Activated naive CD4-positive, alpha-beta T cell treated with anti-CD3 and anti-CD28 coated beads, Interleukin-2, amount 10 ng/mL, durations not matched to agents 7 days and 5 days (primary cell): ENCODE results near the gene PSD4.

ENCODE experiments used
- CTCF ChIA-PET: fragments of 350-600 bp; sonication (Branson Sonifier 250); formaldehyde crosslinking; loops from one replicate; lab custom pipeline; 2021; ENCODE audit warnings: antibody characterized with exemption; lab: Charles Lee
- DNase-seq: peaks from one replicate; pipeline ENCODE4 v3.0.0-alpha.2; 2020
- H3K27ac Mint-ChIP-seq: one replicate; pipeline ENCODE4 v1.8.0; 2021; ENCODE audit warnings: mild to moderate bottlenecking, moderate library complexity, mixed read lengths
- H3K27me3 Mint-ChIP-seq: one replicate; pipeline ENCODE4 v1.8.0; 2021; ENCODE audit warnings: mild to moderate bottlenecking, mixed read lengths
- H3K36me3 Mint-ChIP-seq: one replicate; pipeline ENCODE4 v1.8.0; 2021; ENCODE audit warnings: mixed read lengths
- H3K4me1 Mint-ChIP-seq: one replicate; pipeline ENCODE4 v1.8.0; 2021; ENCODE audit warnings: mixed read lengths
- H3K4me3 Mint-ChIP-seq: one replicate; pipeline ENCODE4 v1.8.0; 2021; ENCODE audit warnings: mild to moderate bottlenecking, moderate library complexity, mixed read lengths
- H3K9me3 Mint-ChIP-seq: one replicate; pipeline ENCODE4 v1.8.0; 2021; ENCODE audit warnings: mixed read lengths

PSD4 gene

GRCh38 chr2:113173542-113174375 is at the start of gene PSD4:
PSD4 (plus strand) TSS chr2:113173971; CDS start chr2:113182457, 8,486 bp downstream.
- Mint-ChIP-seq H3K27ac (peak within 1 kb of the TSS; percentile 88), H3K27me3 (no peaks in the 10 kb centered on the region), H3K4me1 (peaks cover 76% of the 10 kb centered on the region), H3K9me3 (peaks cover 4% of the 10 kb centered on the region), H3K4me3 (peak within 1 kb of the TSS; percentile 86), H3K36me3 (peaks cover 54% of the 10 kb centered on the region)
- CTCF ChIA-PET: interaction anchor here (0.8 to 14.1 kb wide), 11 partner anchors 9 to 94 kb away, joined by 3 to 220 read pairs (median 8); no protein-coding TSS in a partner anchor
- peak; percentile 96 for DNase-seq

- no peaks in the 10 kb centered on the region for H3K9me3 Mint-ChIP-seq
- no peaks in the 10 kb centered on the region for H3K36me3 Mint-ChIP-seq
- peaks cover 43% of the 10 kb centered on the region for H3K27me3 Mint-ChIP-seq
- no peak for DNase-seq
- CTCF ChIA-PET: interaction anchor here (1.0 to 1.7 kb wide), 2 partner anchors 9 to 13 kb away, joined by 3 to 6 read pairs; no protein-coding TSS in a partner anchor
- no peak overlapping the region for H3K4me3 Mint-ChIP-seq
- peaks cover 14% of the 10 kb centered on the region for H3K4me1 Mint-ChIP-seq
- H3K27ac Mint-ChIP-seq: no peak overlapping the region
Measured at GRCh38 chr2:113124181-113124961, 49.4 kb upstream of the PSD4 start.

- Mint-ChIP-seq H3K27me3 (peaks cover 38% of the 10 kb centered on the region), H3K27ac (no peak overlapping the region), H3K36me3 (no peaks in the 10 kb centered on the region), H3K9me3 (no peaks in the 10 kb centered on the region), H3K4me1 (peaks cover 14% of the 10 kb centered on the region), H3K4me3 (no peak overlapping the region)
- CTCF ChIA-PET: interaction anchor here (0.8 to 1.7 kb wide), 4 partner anchors 12 to 52 kb away, joined by 3 to 6 read pairs (median 3); no protein-coding TSS in a partner anchor
- DNase-seq: no peak
Measured at GRCh38 chr2:113124984-113125855, 48.6 kb upstream of the PSD4 start.

- DNase-seq: no peak
- Mint-ChIP-seq H3K4me1 (peaks cover 14% of the 10 kb centered on the region), H3K27me3 (peaks cover 34% of the 10 kb centered on the region), H3K36me3 (no peaks in the 10 kb centered on the region), H3K9me3 (no peaks in the 10 kb centered on the region), H3K4me3 (no peak within 1 kb of the TSS), H3K27ac (no peak within 1 kb of the TSS)
- CTCF ChIA-PET: interaction anchor here (1.0 to 1.8 kb wide), 4 partner anchors 11 to 53 kb away, joined by 3 to 4 read pairs (median 3); no protein-coding TSS in a partner anchor
Measured at GRCh38 chr2:113126845-113127645, 46.7 kb upstream of the PSD4 start, which contains the start of gene IL1RN. IL1RN (plus strand) TSS chr2:113127598; CDS start chr2:113127625, 27 bp downstream.

- no peak overlapping the region for H3K27ac Mint-ChIP-seq
- H3K9me3 Mint-ChIP-seq: no peaks in the 10 kb centered on the region
- CTCF ChIA-PET: interaction anchor here (1.0 to 3.7 kb wide), 5 partner anchors 9 to 48 kb away, joined by 3 to 16 read pairs (median 4); no protein-coding TSS in a partner anchor
- peaks cover 31% of the 10 kb centered on the region for H3K27me3 Mint-ChIP-seq
- no peak for DNase-seq
- H3K36me3 Mint-ChIP-seq: no peaks in the 10 kb centered on the region
- peaks cover 14% of the 10 kb centered on the region for H3K4me1 Mint-ChIP-seq
- H3K4me3 Mint-ChIP-seq: no peak overlapping the region
Measured at GRCh38 chr2:113127646-113128570, 45.9 kb upstream of the PSD4 start.

- Mint-ChIP-seq H3K27ac (no peak overlapping the region), H3K36me3 (no peaks in the 10 kb centered on the region), H3K4me3 (no peak overlapping the region), H3K9me3 (no peaks in the 10 kb centered on the region), H3K4me1 (peaks cover 12% of the 10 kb centered on the region), H3K27me3 (peaks cover 21% of the 10 kb centered on the region)
- CTCF ChIA-PET: interaction anchor here (0.9 to 3.7 kb wide), 4 partner anchors 7 to 69 kb away, joined by 3 to 16 read pairs (median 7); no protein-coding TSS in a partner anchor
- DNase-seq: no peak
Measured at GRCh38 chr2:113129519-113130078, 44.2 kb upstream of the PSD4 start.

GRCh38 chr2:113131352-113132185 is 42.2 kb upstream of the PSD4 start:
- no peak for DNase-seq
- H3K36me3 Mint-ChIP-seq: no peaks in the 10 kb centered on the region
- H3K9me3 Mint-ChIP-seq: no peaks in the 10 kb centered on the region
- H3K4me3 Mint-ChIP-seq: no peak overlapping the region
- peaks cover 8% of the 10 kb centered on the region for H3K27me3 Mint-ChIP-seq
- H3K4me1 Mint-ChIP-seq: peaks cover 10% of the 10 kb centered on the region
- no peak overlapping the region for H3K27ac Mint-ChIP-seq
- CTCF ChIA-PET: interaction anchor here (0.7 to 11.7 kb wide), 3 partner anchors 51 to 71 kb away, joined by 3 to 226 read pairs (median 16); no protein-coding TSS in a partner anchor

- H3K36me3 Mint-ChIP-seq: no peaks in the 10 kb centered on the region
- H3K4me3 Mint-ChIP-seq: no peak overlapping the region
- H3K4me1 Mint-ChIP-seq: peaks cover 14% of the 10 kb centered on the region
- CTCF ChIA-PET: interaction anchor here (0.6 to 11.7 kb wide), 3 partner anchors 34 to 105 kb away, joined by 3 to 226 read pairs (median 3); no protein-coding TSS in a partner anchor
- no peaks in the 10 kb centered on the region for H3K9me3 Mint-ChIP-seq
- peaks cover 8% of the 10 kb centered on the region for H3K27me3 Mint-ChIP-seq
- no peak overlapping the region for H3K27ac Mint-ChIP-seq
- DNase-seq: no peak
Measured at GRCh38 chr2:113132414-113133021, 41.3 kb upstream of the PSD4 start.

GRCh38 chr2:113133704-113134598 is 39.8 kb upstream of the PSD4 start:
- Mint-ChIP-seq H3K4me3 (no peak overlapping the region), H3K36me3 (no peaks in the 10 kb centered on the region), H3K9me3 (no peaks in the 10 kb centered on the region), H3K27ac (no peak overlapping the region), H3K4me1 (peaks cover 25% of the 10 kb centered on the region), H3K27me3 (peaks cover 8% of the 10 kb centered on the region)
- CTCF ChIA-PET: interaction anchor here (0.8 to 11.7 kb wide), 10 partner anchors 10 to 257 kb away, joined by 3 to 226 read pairs (median 4); partner anchors contain the start of gene PSD4
- DNase-seq: peak; percentile 49

GRCh38 chr2:113134717-113135116 is 39.1 kb upstream of the PSD4 start:
- Mint-ChIP-seq H3K4me1 (peaks cover 32% of the 10 kb centered on the region), H3K36me3 (no peaks in the 10 kb centered on the region), H3K4me3 (no peak overlapping the region), H3K9me3 (no peaks in the 10 kb centered on the region), H3K27me3 (peaks cover 8% of the 10 kb centered on the region), H3K27ac (no peak overlapping the region)
- CTCF ChIA-PET: interaction anchor here (0.7 to 11.7 kb wide), 8 partner anchors 22 to 385 kb away, joined by 3 to 226 read pairs (median 14); partner anchors contain the start of gene PSD4
- no peak for DNase-seq
